Hematopoietic multipotent progenitor cell treated with erythropoietin and hydrocortisone succinate and interleukin-3 and kit ligand, for 17 days (in vitro differentiated cells): ENCODE measurements around the gene FBP1.

ENCODE experiments used
- DNase-seq: peaks from one replicate; pipeline ENCODE4 v3.0.0-alpha.2; 2015; ENCODE audit warnings: low spot score

The FBP1 gene

DNA sequence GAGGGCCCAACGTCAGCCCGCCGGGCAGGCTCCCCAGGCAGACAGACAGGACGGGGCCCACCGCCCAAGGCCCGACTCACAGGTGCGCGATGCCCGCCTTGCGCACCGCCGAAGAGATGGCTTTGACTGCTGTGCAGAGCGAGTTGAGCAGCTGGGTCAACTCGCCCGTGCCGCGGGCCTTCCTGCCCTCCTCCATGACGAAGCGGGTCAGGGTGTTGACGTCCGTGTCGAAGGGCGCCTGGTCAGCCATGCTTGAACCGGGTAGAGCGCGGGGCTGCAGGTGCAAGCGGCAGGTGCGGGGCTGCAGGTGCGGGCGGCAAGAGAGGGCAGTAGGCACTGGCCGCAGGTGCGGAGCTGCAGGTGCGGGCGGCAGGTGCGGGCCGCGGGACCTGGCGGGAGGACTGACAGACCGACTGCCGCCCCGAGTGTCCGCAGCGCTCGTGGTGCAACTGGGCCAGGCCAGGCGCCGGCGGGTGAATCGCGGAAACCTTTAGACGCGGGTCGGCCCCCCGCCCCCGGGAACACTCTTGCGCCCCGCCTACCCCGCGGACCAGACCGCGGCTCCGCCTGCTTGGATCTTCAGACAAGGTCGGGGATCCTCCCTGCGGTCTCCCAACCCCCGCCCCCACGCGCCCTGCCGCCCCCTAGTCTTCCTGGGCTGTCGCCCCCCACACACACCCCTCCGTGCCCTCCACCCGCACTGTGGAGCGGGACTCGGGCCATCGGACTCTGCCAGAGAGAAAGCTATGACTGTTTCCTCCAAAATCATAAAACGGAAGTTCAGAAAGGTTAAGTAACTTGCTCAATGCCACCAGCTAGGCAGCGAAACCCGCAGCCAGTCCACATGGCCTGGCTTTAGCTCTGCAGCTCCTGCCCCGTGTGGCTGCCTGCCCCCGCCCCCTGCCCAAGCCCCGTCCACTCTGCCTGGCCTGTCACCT is at the start of gene FBP1:
FBP1 (minus strand) TSS at position 458 of the 938 bp plus-strand sequence; CDS start at position 250, 208 bp downstream.
- DNase-seq = no peak

DNA sequence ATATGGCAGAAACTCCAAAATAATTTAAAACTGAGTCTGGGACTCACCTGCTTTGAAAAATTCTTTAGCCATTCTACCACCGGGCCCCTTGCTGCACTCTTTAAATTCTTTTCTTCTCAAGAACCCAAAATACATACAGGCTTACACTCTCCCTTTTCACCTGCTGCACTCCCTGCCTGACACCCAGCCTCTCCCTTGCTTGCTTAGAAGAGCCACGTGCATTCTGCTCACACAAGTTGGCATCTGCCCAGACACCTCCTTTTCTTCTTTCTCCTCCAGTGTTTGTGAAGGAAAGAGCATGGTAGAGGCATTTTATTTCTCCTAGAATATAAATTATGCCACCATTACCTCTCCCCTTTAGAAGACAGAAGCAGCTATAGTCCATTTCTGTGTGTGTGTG is 48.1 kb upstream of the FBP1 start:
- DNase-seq = no peak

GRCh38 chr9:94685359-94685758 is 46.0 kb upstream of the FBP1 start:
- DNase-seq = no peak

GRCh38 chr9:94681508-94681907 is 42.2 kb upstream of the FBP1 start:
- peak; percentile 26 for DNase-seq

- no peak for DNase-seq
These were observed 41.3 kb upstream of the FBP1 start for GRCh38 chr9:94680621-94681020.

- DNase-seq = no peak
These were observed 40.7 kb upstream of the FBP1 start for GRCh38 chr9:94680020-94680419.

GRCh38 chr9:94679587-94679986 is 40.3 kb upstream of the FBP1 start:
- no peak for DNase-seq

- DNase-seq = no peak
These were observed 38.6 kb upstream of the FBP1 start for GRCh38 chr9:94677929-94678328.

DNA sequence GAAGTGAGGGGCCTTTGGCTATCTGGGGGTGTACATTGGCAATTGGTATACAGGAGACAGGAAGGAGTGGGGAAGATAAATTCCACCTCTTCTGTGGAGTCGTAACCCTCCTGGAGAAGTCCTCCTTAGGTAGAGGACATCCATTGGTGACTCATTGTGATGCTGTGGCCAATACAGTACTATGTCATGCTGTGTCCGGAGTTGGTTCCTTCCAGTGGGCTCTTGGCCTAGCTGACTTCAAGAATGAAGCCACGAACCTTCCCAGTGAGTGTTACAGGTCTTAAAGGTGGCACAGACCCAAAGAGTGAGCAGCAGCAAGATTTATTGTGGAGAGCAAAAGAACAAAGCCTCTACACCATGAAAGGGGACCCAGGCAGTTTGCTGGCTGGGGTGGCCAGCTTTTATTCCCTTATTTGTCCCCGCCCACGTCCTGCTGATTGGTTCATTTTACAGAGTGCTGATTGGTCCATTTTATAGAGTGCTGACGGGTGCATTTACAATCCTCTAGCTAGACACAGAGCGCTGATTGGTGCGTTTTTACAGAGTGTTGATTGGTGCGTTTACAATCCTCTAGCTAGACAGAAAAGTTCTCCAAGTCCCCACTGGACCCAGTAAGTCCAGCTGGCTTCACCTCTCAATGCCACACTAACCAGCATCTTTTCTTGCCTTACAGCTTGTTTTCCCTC is 37.3 kb upstream of the FBP1 start:
- DNase-seq = no peak

DNA sequence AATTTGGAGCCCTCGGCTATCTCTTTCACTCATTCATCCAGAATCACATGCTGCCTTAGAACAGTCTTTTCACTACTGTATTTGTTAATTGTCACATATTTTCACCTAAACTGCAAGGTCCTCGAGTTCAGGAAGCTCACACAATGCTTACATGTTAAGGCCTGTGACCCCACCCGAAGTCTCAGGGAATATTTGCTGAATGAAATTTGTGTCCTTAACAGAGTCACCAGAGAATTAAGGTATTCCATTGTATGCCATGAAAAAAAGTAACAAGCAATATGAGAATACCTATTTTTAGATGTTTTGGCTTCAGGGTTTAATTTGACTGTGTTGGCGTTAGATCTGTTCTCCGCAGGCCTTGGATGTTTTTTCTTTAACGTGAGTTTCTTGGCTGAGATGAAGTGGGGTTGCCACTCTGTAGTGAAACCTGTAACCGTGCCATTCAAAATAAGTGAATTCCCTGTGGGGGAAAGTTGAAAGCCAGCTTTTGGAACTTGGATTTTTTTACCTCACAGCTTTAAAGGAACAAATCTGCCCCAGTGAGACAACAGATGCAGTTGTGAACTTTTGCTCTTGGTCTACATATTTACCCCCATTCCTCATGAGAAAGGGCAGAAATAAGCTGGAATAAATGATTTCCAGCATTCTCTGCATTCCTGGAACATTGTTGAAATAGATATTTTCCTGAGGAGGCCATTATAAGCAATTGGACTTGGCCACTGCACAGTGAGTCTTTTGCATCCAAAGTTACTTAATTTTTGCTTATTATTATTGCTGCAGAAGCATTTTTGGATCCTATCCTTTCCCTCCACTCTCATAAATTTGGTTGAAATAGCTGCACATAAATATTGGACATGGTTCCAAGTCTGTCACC is 35.9 kb upstream of the FBP1 start:
- no peak for DNase-seq

GRCh38 chr9:94672811-94673487 is 33.6 kb upstream of the FBP1 start:
- DNase-seq = no peak

- DNase-seq = no peak
These were observed 29.8 kb upstream of the FBP1 start for GRCh38 chr9:94668928-94669729.

GRCh38 chr9:94668418-94668927 is 29.2 kb upstream of the FBP1 start:
- no peak for DNase-seq

- no peak for DNase-seq
These were observed 27.2 kb upstream of the FBP1 start for GRCh38 chr9:94666364-94667099.

- DNase-seq = no peak
These were observed 26.3 kb upstream of the FBP1 start for GRCh38 chr9:94665613-94666012.

DNA sequence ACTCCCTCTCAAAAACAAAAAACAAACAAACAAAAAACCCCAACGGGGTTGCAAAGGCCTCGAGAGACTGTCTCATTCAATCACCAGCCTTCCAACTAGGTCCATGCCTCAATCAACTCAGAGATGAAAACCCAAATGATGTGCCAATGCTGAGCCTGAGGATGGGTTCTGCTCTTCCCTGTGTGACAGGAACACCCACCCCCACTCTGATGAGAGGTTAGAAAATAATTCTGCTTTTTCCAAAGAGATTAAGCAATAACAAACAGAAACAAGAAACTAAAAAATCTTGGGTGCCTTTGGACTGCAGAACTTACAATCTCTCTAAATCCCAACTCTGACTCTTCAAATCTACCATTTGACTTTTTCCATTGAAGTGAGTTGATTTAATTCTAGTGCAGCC is 25.5 kb upstream of the FBP1 start:
- DNase-seq = no peak

DNA sequence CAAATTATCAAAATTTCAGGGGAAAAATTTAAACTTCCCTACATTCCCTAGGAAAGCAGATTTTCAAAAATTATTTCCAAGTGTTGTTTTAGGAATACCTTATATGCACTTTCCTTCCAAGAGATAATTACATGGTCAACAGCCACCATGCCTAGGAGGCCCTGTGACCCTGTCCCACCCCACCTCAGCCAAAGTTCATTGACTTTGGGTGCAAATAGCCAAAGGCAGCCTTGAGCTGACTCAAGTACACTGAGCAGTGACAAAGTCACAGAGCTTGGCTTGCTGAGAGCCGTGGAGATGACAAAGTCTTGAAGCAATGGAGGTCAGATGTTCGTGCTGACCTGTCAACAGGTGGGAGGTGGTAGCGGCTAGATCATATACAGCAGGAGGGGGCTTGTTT is 24.3 kb upstream of the FBP1 start:
- no peak for DNase-seq

DNA sequence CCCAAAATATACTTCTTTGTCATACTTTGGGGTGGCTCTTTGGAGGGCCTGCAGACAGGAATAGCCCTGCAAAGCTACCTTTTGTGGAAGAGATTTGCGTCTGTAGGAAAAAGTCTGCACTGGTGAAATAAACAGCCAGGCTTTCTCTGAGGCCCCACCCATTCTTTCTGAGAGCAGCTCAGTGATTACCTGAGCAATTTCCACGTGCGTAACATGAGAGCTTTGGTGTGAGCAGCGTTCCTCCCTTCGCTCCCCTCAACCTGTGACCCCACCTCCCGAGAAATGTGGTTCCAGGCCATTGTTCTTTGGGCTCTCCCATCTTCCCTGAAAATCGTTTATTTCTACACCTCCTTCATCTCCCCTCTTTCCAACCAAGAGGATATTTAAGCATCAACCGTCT is 23.8 kb upstream of the FBP1 start:
- no peak for DNase-seq

DNA sequence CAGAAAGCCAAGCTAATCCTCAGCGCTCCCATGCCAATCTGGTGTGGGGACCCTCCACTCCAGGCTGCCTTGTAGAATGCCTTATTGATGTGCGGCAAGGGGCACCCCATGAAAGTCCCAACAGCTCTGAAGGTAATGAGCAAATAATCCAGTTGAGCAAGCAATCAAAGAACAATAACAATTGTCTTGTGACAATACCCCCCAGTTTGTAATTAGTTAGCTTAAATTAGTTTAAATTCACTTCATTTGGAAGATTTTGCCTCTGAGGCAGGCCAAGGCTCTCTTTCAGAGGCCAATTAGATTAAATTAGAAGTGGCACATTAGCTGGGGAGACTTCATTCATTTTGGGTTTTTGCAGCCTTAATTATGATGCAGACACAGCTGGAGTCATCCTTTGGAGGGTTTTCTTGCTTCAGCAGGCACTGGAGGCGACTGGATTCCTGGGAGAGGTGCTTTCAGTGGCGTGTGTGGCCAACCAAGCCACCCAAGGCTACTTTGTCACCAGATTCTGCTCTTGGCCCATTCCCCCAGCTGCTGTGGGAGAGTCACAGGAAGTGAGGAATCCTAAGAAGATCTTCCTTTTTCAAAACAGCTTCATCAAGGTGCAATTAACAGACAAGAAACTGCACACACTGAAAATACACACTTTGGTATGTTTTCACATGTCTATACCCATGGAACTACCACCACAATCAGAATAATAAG is 17.9 kb upstream of the FBP1 start:
- no peak for DNase-seq
